Mesenchymal stem cell (in vitro differentiated cells and primary cell): Measurements from ENCODE around the gene FBXL17.
A peak's percentile ranks its signal among the peaks of the same experiment; 100 is the strongest.

ENCODE experiments used
- DNase-seq: peaks from one replicate; pipeline ENCODE4 v3.0.0-alpha.2; 2013
- H2AFZ ChIP-seq: one replicate; pipeline ENCODE4 v1.6.1; 2013; ENCODE audit warnings: low read depth, mild to moderate bottlenecking, control low read depth, inconsistent platforms, low read length, moderate library complexity
- H2AK5ac ChIP-seq: 2 replicates; pipeline ENCODE4 v1.6.1; 2013; ENCODE audit warnings: low read length, moderate library complexity, mild to moderate bottlenecking, inconsistent platforms; ENCODE audit not compliant: severe bottlenecking
- H2BK120ac ChIP-seq: one replicate; pipeline ENCODE4 v1.6.1; 2013; ENCODE audit warnings: low read depth, mild to moderate bottlenecking, inconsistent platforms, low read length, moderate library complexity
- H2BK12ac ChIP-seq, 2 experiments: one replicate each; pipeline ENCODE4 v1.6.1; 2013; ENCODE audit warnings: inconsistent platforms in 2 of 2, low read length in 2 of 2, mild to moderate bottlenecking in 2 of 2, moderate library complexity in 2 of 2, control low read depth in 1 of 2
- H2BK15ac ChIP-seq: one replicate; pipeline ENCODE4 v1.6.1; 2013; ENCODE audit warnings: mild to moderate bottlenecking, low read depth, inconsistent platforms; ENCODE audit not compliant: poor library complexity, severe bottlenecking
- H2BK5ac ChIP-seq: 2 replicates; pipeline ENCODE4 v1.6.1; 2013; ENCODE audit warnings: low read depth, mild to moderate bottlenecking, low read length, control low read depth, inconsistent platforms; ENCODE audit not compliant: poor library complexity, severe bottlenecking
- H3K14ac ChIP-seq, 2 experiments: one replicate each; pipeline ENCODE4 v1.6.1; 2013; ENCODE audit warnings: inconsistent platforms in 2 of 2, low read length in 2 of 2, control low read depth in 1 of 2, mild to moderate bottlenecking in 1 of 2, moderate library complexity in 1 of 2
- H3K18ac ChIP-seq, 2 experiments: one replicate each; pipeline ENCODE4 v1.6.1; 2013; ENCODE audit warnings: inconsistent platforms in 2 of 2, low read length in 2 of 2, control low read depth in 1 of 2, low read depth in 1 of 2, mild to moderate bottlenecking in 1 of 2
- H3K23ac ChIP-seq, 2 experiments: one replicate each; pipeline ENCODE4 v1.6.1; 2013; ENCODE audit warnings: inconsistent platforms in 2 of 2, low read length in 2 of 2, mild to moderate bottlenecking in 2 of 2, moderate library complexity in 2 of 2, control low read depth in 1 of 2
- H3K27ac ChIP-seq: 2 replicates; pipeline ENCODE4 v1.5.1; 2013; ENCODE audit warnings: mild to moderate bottlenecking, moderate library complexity, low read length, control low read depth, inconsistent platforms; ENCODE audit not compliant: poor library complexity, severe bottlenecking
- H3K27me3 ChIP-seq, 2 experiments: 2 replicates each; pipeline versions ENCODE4 v1.6.1 to v1.7.0; 2013; ENCODE audit warnings: low read length in 2 of 2, mild to moderate bottlenecking in 2 of 2, moderate library complexity in 2 of 2, control low read depth in 1 of 2, inconsistent platforms in 1 of 2; ENCODE audit not compliant: control insufficient read depth in 1 of 2, insufficient read depth in 1 of 2
- H3K36me3 ChIP-seq, 2 experiments: 2 replicates each; pipeline versions ENCODE4 v1.6.1 to v1.7.0; 2013; ENCODE audit warnings: low read length in 2 of 2, control low read depth in 1 of 2, inconsistent platforms in 1 of 2, low read depth in 1 of 2, mild to moderate bottlenecking in 1 of 2; ENCODE audit not compliant: insufficient read depth in 2 of 2, control insufficient read depth in 1 of 2
- H3K4ac ChIP-seq, 2 experiments: one replicate each; pipeline ENCODE4 v1.6.1; 2013; ENCODE audit warnings: inconsistent platforms in 2 of 2, low read length in 2 of 2, mild to moderate bottlenecking in 2 of 2, moderate library complexity in 2 of 2, control low read depth in 1 of 2, low read depth in 1 of 2
- H3K4me1 ChIP-seq: 2 replicates; pipeline ENCODE4 v1.6.1; 2013; ENCODE audit warnings: low read depth, low read length, control low read depth; ENCODE audit not compliant: control insufficient read depth, insufficient read depth
- H3K4me2 ChIP-seq: 2 replicates; pipeline ENCODE4 v1.6.1; 2013; ENCODE audit warnings: low read length, mild to moderate bottlenecking, inconsistent platforms; ENCODE audit not compliant: poor library complexity, severe bottlenecking
- H3K4me3 ChIP-seq, 2 experiments: 2 replicates each; pipeline versions ENCODE4 v1.5.1 to v1.7.0; 2013; ENCODE audit warnings: low read length in 2 of 2, mild to moderate bottlenecking in 2 of 2, control low read depth in 1 of 2, low read depth in 1 of 2; ENCODE audit not compliant: insufficient read depth in 1 of 2
- H3K79me1 ChIP-seq: replicated peaks from 2 replicates; pipeline ENCODE4 v1.6.1; 2013; ENCODE audit warnings: mild to moderate bottlenecking, control low read depth, low read length, inconsistent platforms; ENCODE audit not compliant: poor library complexity, severe bottlenecking
- H3K9ac ChIP-seq: 2 replicates; pipeline ENCODE4 v1.7.0; 2013; ENCODE audit warnings: mild to moderate bottlenecking, low read length, moderate library complexity
- H3K9me3 ChIP-seq: 2 replicates; pipeline ENCODE4 v1.7.0; 2013; ENCODE audit warnings: mild to moderate bottlenecking, low read length; ENCODE audit not compliant: control insufficient read depth
- H4K8ac ChIP-seq: one replicate; pipeline ENCODE4 v1.6.1; 2013; ENCODE audit warnings: inconsistent platforms, mild to moderate bottlenecking, low read length, moderate library complexity
- H4K91ac ChIP-seq: one replicate; pipeline ENCODE4 v1.6.1; 2013; ENCODE audit warnings: mild to moderate bottlenecking, low read length, inconsistent platforms
- WGBS: methylation state at CpG from one replicate; pipeline ENCODE4 v1.1.7; 2013; ENCODE audit warnings: mixed read lengths; 5-methylcytosine and 5-hydroxymethylcytosine counted together

Gene FBXL17

DNA sequence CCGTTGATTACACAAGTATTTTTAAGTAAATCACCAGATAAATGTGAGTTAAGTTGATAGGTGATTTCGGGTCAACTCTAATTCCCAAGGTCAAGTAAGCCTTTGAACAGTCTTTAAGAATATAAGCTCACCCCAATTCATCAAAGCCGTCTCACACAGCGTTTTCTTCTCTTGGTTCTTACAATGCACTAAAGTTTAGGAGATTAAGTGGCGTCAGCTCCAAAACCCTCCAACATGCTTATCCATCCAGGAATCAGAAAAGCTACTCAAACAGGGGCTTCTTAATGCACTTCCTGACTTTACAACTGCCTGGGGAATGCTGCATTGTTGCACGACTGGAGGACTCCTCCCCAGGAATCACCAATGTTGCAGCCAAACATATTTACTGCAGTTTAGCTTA lies 505.0 kb downstream of the FBXL17 start:
- no peaks in the 10 kb centered on the region for H3K36me3 ChIP-seq
- no peak overlapping the region for H2BK5ac ChIP-seq
- no peak overlapping the region for H2AFZ ChIP-seq
- H3K9me3 ChIP-seq: no peaks in the 10 kb centered on the region
- no peak overlapping the region for H4K91ac ChIP-seq
- H3K4me2 ChIP-seq: no peak overlapping the region
- H2AK5ac ChIP-seq: no peak overlapping the region
- no peak overlapping the region for H3K9ac ChIP-seq
- H3K4me1 ChIP-seq: peaks cover 3% of the 10 kb centered on the region
- no peak overlapping the region for H3K18ac ChIP-seq
- H3K23ac ChIP-seq: no peak overlapping the region
- no peak overlapping the region for H2BK12ac ChIP-seq
- no peak overlapping the region for H2BK15ac ChIP-seq
- no peak for DNase-seq
- 49% methylated on average over 5 of the region's 6 CpGs for WGBS
- no peak overlapping the region for H3K4me3 ChIP-seq
- H3K27ac ChIP-seq: no peak overlapping the region
- peaks cover 2% of the 10 kb centered on the region for H3K79me1 ChIP-seq
- no peaks in the 10 kb centered on the region for H3K27me3 ChIP-seq
- no peak overlapping the region for H3K4ac ChIP-seq
- H3K14ac ChIP-seq: no peak overlapping the region
- no peak overlapping the region for H4K8ac ChIP-seq
- no peak overlapping the region for H2BK120ac ChIP-seq

GRCh38 chr5:107876261-107876660 lies 505.6 kb downstream of the FBXL17 start:
- WGBS: 74% methylated on average over 7 of the region's 7 CpGs
- H2BK120ac ChIP-seq: no peak overlapping the region
- H4K91ac ChIP-seq: peak overlapping the region; percentile 66
- no peaks in the 10 kb centered on the region for H3K36me3 ChIP-seq
- no peak overlapping the region for H3K4ac ChIP-seq
- no peak overlapping the region for H3K9ac ChIP-seq
- H2AFZ ChIP-seq: no peak overlapping the region
- no peak for DNase-seq
- H4K8ac ChIP-seq: peak overlapping the region; percentile 63
- H3K79me1 ChIP-seq: peaks cover 2% of the 10 kb centered on the region
- no peak overlapping the region for H2BK5ac ChIP-seq
- no peak overlapping the region for H3K4me3 ChIP-seq
- H3K27ac ChIP-seq: no peak overlapping the region
- H3K9me3 ChIP-seq: no peaks in the 10 kb centered on the region
- H3K14ac ChIP-seq: no peak overlapping the region
- H3K4me1 ChIP-seq: peaks cover 3% of the 10 kb centered on the region
- H2AK5ac ChIP-seq: peak overlapping the region; percentile 26
- no peak overlapping the region for H2BK15ac ChIP-seq
- no peaks in the 10 kb centered on the region for H3K27me3 ChIP-seq
- H3K23ac ChIP-seq: no peak overlapping the region
- H2BK12ac ChIP-seq: no peak overlapping the region
- no peak overlapping the region for H3K4me2 ChIP-seq
- no peak overlapping the region for H3K18ac ChIP-seq

GRCh38 chr5:107875833-107876232 lies 506.1 kb downstream of the FBXL17 start:
- Histone ChIP-seq H2BK120ac (no peak overlapping the region), H3K27me3 (no peaks in the 10 kb centered on the region), H4K91ac (no peak overlapping the region), H3K18ac (no peak overlapping the region), H3K23ac (no peak overlapping the region), H2BK12ac (no peak overlapping the region), H3K9me3 (no peaks in the 10 kb centered on the region), H2AFZ (no peak overlapping the region), H3K4me3 (no peak overlapping the region), H3K4ac (no peak overlapping the region), H3K14ac (no peak overlapping the region), H3K4me2 (no peak overlapping the region), H3K36me3 (no peaks in the 10 kb centered on the region), H4K8ac (no peak overlapping the region), H3K79me1 (peaks cover 2% of the 10 kb centered on the region), H3K27ac (no peak overlapping the region), H3K9ac (no peak overlapping the region), H2BK5ac (no peak overlapping the region), H3K4me1 (peaks cover 3% of the 10 kb centered on the region), H2AK5ac (no peak overlapping the region), H2BK15ac (no peak overlapping the region)
- WGBS: 43% methylated on average over 7 of the region's 9 CpGs
- peak; percentile 86 for DNase-seq

DNA sequence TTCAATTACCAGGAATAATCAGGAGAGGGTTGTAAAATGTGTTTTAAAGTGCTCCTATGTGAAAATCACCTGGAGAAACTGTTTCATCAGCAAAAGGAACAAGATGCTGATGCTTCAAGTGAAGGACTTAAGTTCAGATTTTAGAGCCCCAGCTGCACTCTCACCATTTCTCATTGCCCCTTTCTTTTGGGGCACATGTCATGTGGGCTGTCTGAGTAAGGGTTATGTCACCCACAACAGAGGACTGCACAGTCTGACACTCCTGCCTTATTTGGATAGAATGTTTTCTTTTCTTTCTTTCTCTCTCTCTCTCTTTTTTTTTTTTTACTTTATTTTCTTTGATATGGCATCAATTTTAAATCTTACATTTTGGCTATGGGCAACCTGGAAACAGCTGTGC lies 507.1 kb downstream of the FBXL17 start:
- Histone ChIP-seq H3K4me2 (no peak overlapping the region), H4K91ac (no peak overlapping the region), H3K4me3 (no peak overlapping the region), H3K27ac (no peak overlapping the region), H2BK12ac (no peak overlapping the region), H3K23ac (no peak overlapping the region), H2BK15ac (no peak overlapping the region), H4K8ac (no peak overlapping the region), H2AK5ac (no peak overlapping the region), H3K36me3 (no peaks in the 10 kb centered on the region), H2AFZ (no peak overlapping the region), H3K9me3 (no peaks in the 10 kb centered on the region), H3K4me1 (peaks cover 3% of the 10 kb centered on the region), H3K9ac (peak overlapping the region; percentile 41), H3K4ac (no peak overlapping the region), H3K14ac (no peak overlapping the region), H3K18ac (no peak overlapping the region), H2BK5ac (no peak overlapping the region), H3K79me1 (peaks cover 2% of the 10 kb centered on the region), H2BK120ac (no peak overlapping the region), H3K27me3 (no peaks in the 10 kb centered on the region)
- DNase-seq: peak; percentile 28
